GM18907 (cell line): ENCODE results near the gene PCDH1.
A peak's percentile ranks its signal among the peaks of the same experiment; 100 is the strongest.
"Not testable (repeated sequence)": the region's sequence is repeated elsewhere in the genome, so short reads cannot be mapped to it uniquely, and the experiment has no call there.

Source experiments
- ATAC-seq: cut with Tn5 transposase; IDR thresholded peaks from one replicate; pipeline ENCODE4 v1.9.1; 2021; ENCODE audit warnings: mild to moderate bottlenecking, moderate library complexity; ENCODE audit not compliant: unreplicated experiment

The PCDH1 gene

DNA sequence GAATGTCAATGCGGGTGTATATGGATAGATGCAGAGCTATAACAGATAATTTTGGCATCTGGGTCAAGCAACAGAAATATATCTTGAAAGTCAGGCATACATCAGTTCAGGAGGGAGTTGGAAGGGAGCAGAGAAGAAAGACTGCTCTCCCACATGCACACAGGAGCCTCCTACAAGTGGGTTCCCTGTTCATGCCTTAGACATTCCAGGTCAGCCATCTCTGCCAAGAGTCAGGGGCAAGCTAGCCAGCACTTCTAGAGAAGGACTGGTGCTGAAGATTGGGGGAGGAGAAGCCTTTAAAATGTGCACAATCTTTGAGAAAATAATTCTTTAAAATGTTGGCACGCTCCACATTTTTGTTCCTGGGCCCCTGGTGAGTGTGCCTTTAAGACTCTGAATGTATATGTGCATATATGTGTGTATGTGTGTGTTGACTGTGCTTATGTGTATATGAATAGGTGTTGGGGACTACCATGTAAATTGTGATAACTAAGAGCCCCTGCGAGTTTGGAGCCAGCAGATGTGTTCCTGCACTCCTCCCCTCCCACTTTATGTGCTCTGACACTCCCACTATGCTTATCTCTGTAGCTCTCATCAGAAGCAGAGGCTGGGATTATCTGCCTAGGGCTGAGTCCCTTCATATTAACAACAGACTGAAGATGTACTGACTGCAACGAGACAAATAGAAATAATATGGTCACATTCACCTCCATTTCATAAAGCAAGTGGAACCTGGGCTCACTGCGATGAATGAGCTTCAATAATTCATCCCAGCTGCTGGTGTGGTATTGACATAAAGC is 24.0 kb upstream of the PCDH1 start:
- ATAC-seq = no peak

- ATAC-seq = no peak
These were observed 20.3 kb upstream of the PCDH1 start for GRCh38 chr5:141898448-141899049.

GRCh38 chr5:141897425-141897824 is 19.2 kb upstream of the PCDH1 start:
- ATAC-seq = no peak

- not testable (repeated sequence) for ATAC-seq
These were observed 12.2 kb upstream of the PCDH1 start for GRCh38 chr5:141890429-141890828.

DNA sequence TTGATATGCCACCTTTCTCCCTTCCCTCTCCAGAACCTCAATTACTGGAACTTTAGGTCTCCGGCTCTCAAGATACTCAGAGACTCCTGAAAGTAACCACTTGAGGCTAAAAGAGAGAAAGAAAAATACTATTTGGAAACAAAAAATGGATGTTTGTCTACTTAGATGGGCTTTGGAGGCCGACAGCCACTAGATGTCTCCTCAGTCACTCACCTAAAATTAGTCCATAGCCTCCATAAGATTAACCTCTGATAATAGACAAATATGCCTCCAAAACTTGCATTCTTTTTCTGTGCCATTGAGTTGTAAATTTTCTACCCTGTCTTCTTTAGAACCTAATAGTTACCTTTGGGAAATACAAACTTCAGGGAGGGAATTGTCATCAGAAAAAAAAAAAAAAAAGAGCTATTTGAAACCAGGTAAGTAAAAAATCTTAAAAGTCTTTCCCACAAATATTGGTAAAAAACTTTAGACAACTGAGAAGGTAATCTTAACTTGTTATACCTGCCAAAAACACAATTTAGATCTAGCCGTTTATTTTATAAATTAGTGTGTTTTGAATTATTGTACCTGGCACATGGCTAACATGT is 11.2 kb upstream of the PCDH1 start:
- no peak for ATAC-seq

GRCh38 chr5:141883892-141884318 is 5.7 kb upstream of the PCDH1 start:
- ATAC-seq = no peak

- ATAC-seq = no peak
These were observed 5.1 kb upstream of the PCDH1 start for GRCh38 chr5:141883184-141883891.

DNA sequence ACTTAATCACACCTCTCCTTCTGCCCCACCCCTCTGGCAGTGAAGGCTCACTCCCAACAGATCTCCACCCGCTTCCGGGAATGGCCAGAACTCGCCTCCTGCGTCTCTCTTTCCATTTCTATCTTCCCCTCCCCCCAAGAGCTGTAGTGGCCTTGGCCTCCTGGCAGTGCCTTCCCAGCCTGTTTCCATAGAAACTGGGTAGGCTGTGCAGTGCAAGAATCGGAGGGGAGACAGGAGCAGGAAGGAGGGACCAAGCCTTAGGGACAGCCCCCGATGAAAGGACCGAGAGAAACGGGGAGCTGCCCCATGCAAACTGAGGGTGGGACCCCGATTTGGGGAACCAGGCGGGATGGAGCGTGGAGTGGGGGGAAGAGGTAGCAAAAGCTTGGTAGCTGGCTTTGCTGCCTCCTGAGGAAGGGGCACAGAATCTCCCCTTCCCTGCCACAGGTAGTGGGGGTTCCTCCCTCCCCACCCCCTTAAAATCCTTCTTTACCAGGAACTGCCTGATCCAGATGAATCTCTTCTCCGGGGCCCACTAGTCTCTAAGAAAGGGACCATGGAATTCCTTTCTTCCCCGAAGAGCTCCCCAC is 4.5 kb upstream of the PCDH1 start:
- no peak for ATAC-seq

- ATAC-seq = no peak
These were observed 3.7 kb upstream of the PCDH1 start for GRCh38 chr5:141881886-141882285.

DNA sequence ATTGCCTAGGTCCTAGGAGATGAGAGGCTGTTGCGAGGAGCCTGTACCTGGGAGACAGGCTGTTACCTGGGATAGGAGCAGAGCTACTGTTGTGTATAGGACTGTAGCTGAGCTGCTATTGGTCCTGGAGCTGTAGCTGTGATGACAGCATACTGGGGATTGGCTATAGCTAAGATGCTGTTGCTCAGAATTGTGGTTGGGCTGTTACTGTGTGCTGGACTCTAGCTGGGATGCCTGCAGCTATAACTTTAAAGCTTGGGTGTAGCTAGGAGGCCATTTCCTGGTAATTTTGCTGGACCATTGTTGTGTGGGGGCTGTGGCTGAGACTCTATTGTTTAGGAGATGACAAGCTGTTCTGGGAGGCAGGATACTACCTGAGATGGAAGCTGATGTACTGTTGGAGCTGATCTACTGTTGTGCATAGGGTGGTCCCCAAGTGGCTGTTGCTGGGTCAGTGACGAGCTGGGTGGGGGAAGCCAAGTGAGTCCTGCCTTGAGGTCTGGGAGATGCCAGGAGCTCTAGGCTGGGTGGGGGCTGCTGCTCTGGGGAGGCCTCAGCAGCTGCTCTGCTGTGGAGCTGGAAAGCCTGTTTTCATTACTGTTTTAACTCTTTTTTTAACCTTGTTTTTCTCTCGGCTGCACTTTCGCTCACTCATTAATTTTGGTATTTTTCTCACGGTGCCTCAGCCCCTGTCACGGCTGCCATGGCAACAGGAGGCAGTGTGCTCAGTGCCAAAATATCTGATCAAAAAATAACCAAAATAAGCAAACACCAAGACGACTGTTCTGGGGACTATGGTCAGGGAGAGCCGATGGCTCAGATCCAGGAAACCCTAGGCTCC is 3.0 kb upstream of the PCDH1 start:
- ATAC-seq = no peak

DNA sequence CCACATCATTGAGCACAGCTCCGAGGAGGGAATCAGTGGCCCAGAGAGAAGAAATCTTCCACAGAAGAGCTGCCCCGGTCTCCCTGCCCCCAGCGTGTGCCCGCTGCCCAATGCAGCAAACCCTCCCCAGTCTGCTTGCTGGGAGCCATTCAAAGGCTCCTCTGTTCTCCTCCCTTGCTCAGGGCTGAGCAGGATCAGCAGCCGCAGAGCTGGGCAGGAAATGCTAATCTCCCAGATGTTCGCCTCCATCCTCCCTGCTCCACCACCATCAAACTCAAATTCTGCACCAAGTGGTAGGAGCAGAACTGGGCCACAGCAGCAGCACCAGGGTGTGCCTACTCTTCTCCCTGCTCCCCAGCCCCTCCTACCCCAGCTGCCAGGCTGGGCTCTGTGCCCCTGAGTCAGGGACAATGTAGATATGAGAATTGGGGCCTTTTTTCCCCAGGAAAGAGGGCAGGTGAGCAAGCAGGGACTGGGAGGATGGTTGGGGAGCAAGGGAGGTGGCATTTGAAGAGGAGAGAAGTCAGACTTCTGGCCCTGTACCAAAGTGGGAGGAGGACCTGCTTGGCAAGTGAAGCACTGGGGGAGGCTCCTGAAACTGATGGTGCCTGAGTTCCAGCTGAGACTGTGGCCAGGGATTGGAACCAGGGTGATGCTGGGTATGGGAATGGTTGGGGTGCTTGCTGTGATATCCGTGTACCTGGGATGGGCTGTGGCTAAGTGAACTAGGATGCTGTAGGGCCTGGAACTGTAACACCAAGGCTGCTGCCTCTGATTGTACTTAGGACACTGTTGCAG is 1.9 kb upstream of the PCDH1 start:
- no peak for ATAC-seq

DNA sequence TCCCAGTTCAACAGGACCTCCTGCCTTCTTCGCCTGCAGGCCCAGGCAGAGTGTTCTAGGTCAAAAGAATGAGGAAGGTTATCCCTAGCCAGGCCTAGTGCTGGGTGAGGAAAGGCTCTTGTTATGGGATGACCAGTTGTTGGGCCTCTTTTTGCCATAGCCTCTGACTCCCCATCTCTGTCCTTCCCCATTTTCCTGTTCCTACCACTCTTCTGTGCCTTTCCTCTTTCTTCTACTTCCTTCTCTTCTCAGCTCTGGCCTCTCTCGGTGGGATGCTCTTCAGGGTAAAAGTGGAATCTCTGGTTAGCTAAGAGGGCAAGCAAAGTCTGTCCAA is 1.2 kb upstream of the PCDH1 start:
- ATAC-seq = no peak

GRCh38 chr5:141878711-141879425 is 658 bp upstream of the PCDH1 start:
- peak; percentile 89 for ATAC-seq

GRCh38 chr5:141877356-141878185 is 639 bp downstream of the PCDH1 start:
- ATAC-seq = no peak

- no peak for ATAC-seq
These were observed 1.4 kb downstream of the PCDH1 start for GRCh38 chr5:141876628-141877355.

DNA sequence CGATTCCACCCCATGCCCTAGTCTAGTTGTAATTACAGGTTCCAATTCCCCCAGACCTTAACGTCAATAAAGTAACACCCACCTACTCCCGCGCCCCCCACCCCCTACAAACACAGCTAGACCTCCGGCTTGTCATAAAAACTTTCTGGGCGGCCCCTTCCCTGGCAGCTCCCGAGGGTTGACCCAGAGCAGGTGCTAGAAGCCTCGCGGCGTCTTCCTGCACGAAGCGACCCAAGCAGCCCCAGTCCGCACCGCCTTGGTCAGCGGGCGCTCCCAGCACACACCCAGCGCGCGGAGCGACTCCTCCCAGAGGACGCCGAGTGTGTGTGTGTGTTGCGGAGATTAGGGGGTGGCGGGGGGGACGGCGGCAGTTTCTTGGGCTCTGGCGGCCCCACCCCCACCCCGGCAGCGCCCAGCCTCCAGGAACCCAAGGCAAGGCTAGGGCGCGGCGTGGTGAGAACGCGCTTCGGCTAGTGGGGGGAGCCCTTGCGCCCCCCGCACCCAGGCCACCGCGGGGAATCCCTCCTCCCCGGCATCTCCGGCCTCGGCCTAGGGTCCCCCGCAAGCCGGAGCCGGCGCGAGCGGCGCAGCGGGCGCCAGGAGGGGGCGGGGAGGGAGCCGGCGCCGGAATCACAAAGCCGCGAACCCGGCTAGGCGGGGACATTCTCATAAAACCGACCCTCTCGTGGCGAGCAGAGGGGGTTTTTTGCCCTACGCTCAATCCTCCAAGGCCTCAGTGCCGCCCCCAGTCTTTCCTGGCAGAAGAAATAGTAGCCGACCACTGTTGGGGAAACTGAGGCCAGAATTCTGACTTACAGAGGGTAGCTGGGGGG is 2.2 kb downstream of the PCDH1 start:
- no peak for ATAC-seq
